ENCODE measurements around the gene CHD5.

CHD5 gene

GRCh38 chr1:6057170-6057845 is 122.8 kb downstream of the CHD5 start (continued):
- no peak for TF ChIP-seq TSHZ2 (CRISPR knock-in tag; IDR thresholded peaks at IDR 0.05)
- no peak for TF ChIP-seq ZNF8 (CRISPR knock-in tag; IDR thresholded peaks at IDR 0.05)
- no peak for TF ChIP-seq RARB (CRISPR knock-in tag; IDR thresholded peaks at IDR 0.05)
- no peak for TF ChIP-seq SNAI2 (CRISPR knock-in tag; IDR thresholded peaks at IDR 0.05)
- no peak for TF ChIP-seq ZC3H10 (CRISPR knock-in tag; IDR thresholded peaks at IDR 0.05)
- no peak for TF ChIP-seq ZNF70 (CRISPR knock-in tag; IDR thresholded peaks at IDR 0.05)
- no peak for TF ChIP-seq ZNF565 (CRISPR knock-in tag; conservative IDR thresholded peaks at IDR 0.05; ENCODE audit: low read depth)

- TF ChIP-seq TSHZ2 (CRISPR knock-in tag; IDR thresholded peaks at IDR 0.05): no peak
- TF ChIP-seq ESRRG (CRISPR knock-in tag; IDR thresholded peaks at IDR 0.05): no peak
- TF ChIP-seq ZFP3 (CRISPR knock-in tag; IDR thresholded peaks at IDR 0.05): no peak
- TF ChIP-seq OSR1 (CRISPR knock-in tag; IDR thresholded peaks at IDR 0.05): no peak
- TF ChIP-seq ZNF70 (CRISPR knock-in tag; IDR thresholded peaks at IDR 0.05): no peak
- no peak for TF ChIP-seq GLIS3 (CRISPR knock-in tag; IDR thresholded peaks at IDR 0.05)
- no peak for TF ChIP-seq CSDC2 (CRISPR knock-in tag; IDR thresholded peaks at IDR 0.05)
- TF ChIP-seq ZC3H10 (CRISPR knock-in tag; IDR thresholded peaks at IDR 0.05): no peak
- TF ChIP-seq ISL1 (CRISPR knock-in tag; IDR thresholded peaks at IDR 0.05): no peak
- TF ChIP-seq RARB (CRISPR knock-in tag; IDR thresholded peaks at IDR 0.05): no peak
- TF ChIP-seq TOX (CRISPR knock-in tag; IDR thresholded peaks at IDR 0.05; ENCODE audit: borderline replicate concordance): no peak
- no peak for TF ChIP-seq ZNF565 (CRISPR knock-in tag; conservative IDR thresholded peaks at IDR 0.05; ENCODE audit: low read depth)
- no peak for TF ChIP-seq SNAI2 (CRISPR knock-in tag; IDR thresholded peaks at IDR 0.05)
- no peak for TF ChIP-seq BACH2 (CRISPR knock-in tag; IDR thresholded peaks at IDR 0.05; ENCODE audit: borderline replicate concordance)
- TF ChIP-seq PPARA (CRISPR knock-in tag; IDR thresholded peaks at IDR 0.05; ENCODE audit: borderline replicate concordance): no peak
- TF ChIP-seq ZNF8 (CRISPR knock-in tag; IDR thresholded peaks at IDR 0.05): no peak
- TF ChIP-seq CSRNP3 (CRISPR knock-in tag; IDR thresholded peaks at IDR 0.05): no peak
- TF ChIP-seq TCF4 (CRISPR knock-in tag; IDR thresholded peaks at IDR 0.05; ENCODE audit: borderline replicate concordance): no peak
- TF ChIP-seq POU6F1 (CRISPR knock-in tag; IDR thresholded peaks at IDR 0.05; ENCODE audit: borderline replicate concordance, low read depth): no peak
- ATAC-seq: no peak
Observed at GRCh38 chr1:6056572-6056948, 123.6 kb downstream of the CHD5 start.

- TF ChIP-seq SNAI2 (CRISPR knock-in tag; IDR thresholded peaks at IDR 0.05): no peak
- TF ChIP-seq ZFP3 (CRISPR knock-in tag; IDR thresholded peaks at IDR 0.05): no peak
- TF ChIP-seq TOX (CRISPR knock-in tag; IDR thresholded peaks at IDR 0.05; ENCODE audit: borderline replicate concordance): no peak
- TF ChIP-seq TSHZ2 (CRISPR knock-in tag; IDR thresholded peaks at IDR 0.05): no peak
- no peak for TF ChIP-seq ZC3H10 (CRISPR knock-in tag; IDR thresholded peaks at IDR 0.05)
- no peak for TF ChIP-seq ZFP30 (CRISPR knock-in tag; IDR thresholded peaks at IDR 0.05)
- no peak for TF ChIP-seq ZNF70 (CRISPR knock-in tag; IDR thresholded peaks at IDR 0.05)
- TF ChIP-seq RARB (CRISPR knock-in tag; IDR thresholded peaks at IDR 0.05): no peak
- TF ChIP-seq CSDC2 (CRISPR knock-in tag; IDR thresholded peaks at IDR 0.05): no peak
- no peak for TF ChIP-seq ISL1 (CRISPR knock-in tag; IDR thresholded peaks at IDR 0.05)
- no peak for TF ChIP-seq PPARA (CRISPR knock-in tag; IDR thresholded peaks at IDR 0.05; ENCODE audit: borderline replicate concordance)
- no peak for TF ChIP-seq CSRNP3 (CRISPR knock-in tag; IDR thresholded peaks at IDR 0.05)
- TF ChIP-seq BACH2 (CRISPR knock-in tag; IDR thresholded peaks at IDR 0.05; ENCODE audit: borderline replicate concordance): no peak
- no peak for TF ChIP-seq ESRRG (CRISPR knock-in tag; IDR thresholded peaks at IDR 0.05)
- TF ChIP-seq OSR1 (CRISPR knock-in tag; IDR thresholded peaks at IDR 0.05): no peak
- no peak for ATAC-seq
Observed at GRCh38 chr1:6054596-6054995, 125.5 kb downstream of the CHD5 start.

Data from SK-N-SH treated with all-trans-retinoic acid at 6 μM for 48 hours (cell line).